Measurements from ENCODE around the gene AGBL3.

GRCh38 chr7:134959810-134960209, 26.5 kb upstream of the AGBL3 start:
- no peak for TF ChIP-seq CTCF (IDR thresholded peaks at IDR 0.05; ENCODE audit: low read depth, low read length, poor library complexity, severe bottlenecking)
- TF ChIP-seq EZH2phosphoT487 (IDR thresholded peaks at IDR 0.05; ENCODE audit: borderline replicate concordance, low read length), result no peak

Data from DOHH2 (cell line).